Measurements from ENCODE around the gene STX18. TPM values are rescaled to one million over a fixed set of nuclear protein-coding genes. Genes with fewer than 3 reads are reported as not detected.

Gene STX18
- total RNA-seq, 1 donor from 2014 or later, result 17.0 TPM

DNA sequence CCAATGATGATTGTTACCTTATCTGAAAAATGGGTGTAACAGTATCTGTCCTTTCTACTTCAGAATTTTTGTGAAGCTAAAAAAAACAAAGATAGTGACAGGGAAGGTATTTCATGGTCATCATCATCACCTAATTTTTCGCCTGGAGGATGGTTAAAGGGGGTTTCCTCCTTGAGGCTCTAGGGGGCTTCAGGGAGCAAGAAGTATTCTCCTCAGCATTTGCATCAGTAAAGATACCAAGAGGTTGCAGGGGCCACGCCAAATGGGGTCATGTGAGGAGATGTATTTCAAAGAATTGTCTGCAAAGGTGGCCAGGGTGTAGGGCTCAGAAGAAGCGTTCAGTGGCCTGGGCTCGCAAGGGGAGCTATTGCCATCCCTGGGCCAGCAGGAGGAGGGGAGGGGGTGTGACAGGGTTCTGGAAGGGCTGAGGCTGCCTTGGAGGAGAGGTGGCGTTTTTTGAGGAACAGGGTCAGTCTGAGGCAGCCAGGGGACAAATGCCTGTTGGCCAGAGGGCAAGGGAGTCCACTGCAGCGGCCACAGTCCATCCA lies 162.2 kb downstream of the STX18 start:
- intact Hi-C loops (cut with DNase I), result no loop called here
- DNase-seq (ENCODE audit: missing footprints), result no peak
- ATAC-seq, result no peak

DNA sequence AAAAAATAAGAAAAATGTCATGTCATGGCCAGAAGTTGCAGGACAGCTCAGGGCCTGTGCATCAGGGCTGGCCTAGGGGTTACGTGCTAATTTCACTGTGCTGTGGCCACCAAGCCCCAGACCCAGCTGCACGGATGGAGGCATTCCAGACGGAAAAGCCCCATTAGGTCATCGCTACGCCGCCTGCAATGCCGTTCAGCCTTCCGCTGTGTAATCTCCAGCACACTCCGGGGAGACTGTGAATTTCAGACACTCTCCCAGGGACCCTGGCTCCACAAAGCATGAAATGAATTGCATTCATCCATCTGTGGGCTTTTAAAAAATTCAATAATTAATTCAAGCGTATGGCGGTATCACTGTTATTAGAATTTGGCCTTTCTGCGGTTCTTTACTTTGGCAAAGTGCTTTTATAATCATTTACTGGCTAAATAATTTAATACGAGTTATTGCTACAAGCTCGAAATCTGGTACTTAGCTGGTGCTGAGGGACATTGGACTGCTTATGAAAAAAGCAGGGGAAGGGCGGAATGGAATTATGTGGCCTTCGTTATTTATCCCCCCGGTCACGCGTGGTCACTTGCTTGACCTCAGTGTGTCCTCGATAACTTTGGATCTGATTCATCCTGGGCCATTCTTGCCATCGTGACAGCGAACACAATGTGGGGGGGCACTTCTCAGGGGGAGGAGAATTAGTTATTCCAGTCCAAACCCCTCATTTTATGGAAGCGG lies 164.0 kb downstream of the STX18 start:
- DNase-seq (ENCODE audit: missing footprints) (no peak), ATAC-seq (peak; percentile 75)
- intact Hi-C loops (cut with DNase I), result no loop called here

DNA sequence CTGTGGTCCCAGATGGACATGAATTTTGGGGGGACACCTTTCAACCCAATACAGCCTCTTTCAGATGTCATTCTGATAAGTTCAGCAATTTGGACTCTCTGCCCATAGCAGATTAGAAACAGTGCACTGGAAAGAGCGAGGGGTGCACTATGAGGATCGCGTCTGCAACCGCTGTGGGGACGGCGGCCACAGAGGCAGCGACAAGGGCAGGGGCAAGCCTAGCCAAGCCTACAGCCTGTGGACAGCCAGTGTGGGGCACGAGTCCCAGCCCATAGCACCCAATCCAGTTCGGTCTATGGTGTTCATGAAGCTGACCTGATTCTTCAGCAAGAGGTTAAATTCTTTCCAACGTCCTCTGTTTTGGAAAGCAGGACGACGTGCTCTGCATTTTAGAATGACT lies 164.7 kb downstream of the STX18 start:
- intact Hi-C loops (cut with DNase I), result no loop called here
- DNase-seq (ENCODE audit: missing footprints) (no peak), ATAC-seq (no peak)

DNA sequence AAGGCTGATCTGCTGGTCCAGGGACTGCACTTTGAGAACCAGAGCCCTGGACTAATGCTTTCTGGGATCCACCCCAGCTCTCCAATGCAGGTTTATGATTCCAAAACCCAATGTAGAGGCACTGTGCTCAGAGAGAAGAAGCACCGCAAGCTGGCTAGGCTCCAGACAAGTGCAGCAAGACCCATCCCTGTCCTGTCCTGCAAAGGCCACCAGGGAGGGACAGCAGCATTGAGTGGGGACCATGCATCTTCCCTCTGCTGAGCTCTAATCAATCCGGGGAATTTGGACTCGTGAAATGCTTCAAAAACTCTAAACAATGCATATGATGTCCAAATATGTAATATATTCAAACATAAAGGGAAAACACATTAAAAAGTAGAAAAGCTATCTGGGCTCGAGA lies 165.8 kb downstream of the STX18 start:
- ATAC-seq (no peak), DNase-seq (ENCODE audit: missing footprints) (no peak)
- intact Hi-C loops (cut with DNase I), result no loop called here

DNA sequence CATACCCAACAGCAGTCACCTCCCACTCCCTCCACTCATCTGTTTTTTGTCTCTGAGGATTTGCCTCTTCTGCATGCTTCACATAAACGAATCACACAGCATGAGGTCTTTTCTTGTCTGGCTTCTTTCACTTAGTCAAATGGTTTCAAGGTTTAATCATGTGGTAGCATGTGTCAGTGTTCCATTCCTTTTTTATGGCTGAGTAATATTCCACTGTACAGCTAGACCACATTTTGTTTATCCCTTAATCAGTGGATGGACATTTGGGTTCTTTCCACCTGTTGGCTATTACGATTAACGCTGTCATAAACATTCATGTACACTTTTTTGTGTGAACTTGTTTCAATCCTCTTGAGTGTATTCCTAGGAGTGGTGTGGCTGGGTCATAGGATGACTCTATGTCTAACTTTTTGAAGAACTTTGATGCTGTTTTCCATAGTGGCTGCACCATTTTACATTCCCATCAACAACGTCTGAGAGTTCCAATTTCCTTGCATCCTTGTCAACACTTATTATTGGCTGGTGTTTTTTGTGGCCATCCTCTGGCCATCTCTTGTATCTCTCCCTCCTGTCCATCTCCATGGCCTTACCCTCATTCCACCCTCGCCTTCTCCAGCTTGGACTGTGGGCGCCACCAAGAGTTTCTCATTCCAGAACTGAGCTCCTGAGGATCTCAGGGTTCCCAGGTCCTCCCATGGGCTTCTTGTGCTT lies 167.3 kb downstream of the STX18 start:
- DNase-seq (ENCODE audit: missing footprints) (no peak), ATAC-seq (no peak)
- intact Hi-C loops (cut with DNase I), result no loop called here

Other genes with a start within 250 kb of the STX18 start
- 8.9 TPM for gene NSG1, start 154.9 kb downstream of the STX18 start, total RNA-seq

Data from Right ventricle myocardium inferior (tissue), 1 donor.